CD4-positive, CD25-positive, alpha-beta regulatory T cell (primary cell): Measurements from ENCODE around the gene GALNT7. TPM values are rescaled to one million over a fixed set of nuclear protein-coding genes. Genes with fewer than 3 reads are reported as not detected.

Source experiments
- ATAC-seq, 2 donors: fragments of 150-1000 bp; cut with Tn5 transposase; one replicate each; pipeline ENCODE4 v1.10.0; 2021; ENCODE audit warnings: low read depth in 2 of 2, moderate number of reproducible peaks in 2 of 2, moderate library complexity in 1 of 2
- DNase-seq, 3 donors: peaks; one replicate each; pipeline versions ENCODE4 v3.0.0 to v3.0.0-alpha.2; 2012 to 2022; ENCODE audit warnings: mixed read lengths in 1 of 3
- H3K27ac ChIP-seq: one replicate; pipeline ENCODE4 v1.7.0; 2013; ENCODE audit warnings: mild to moderate bottlenecking, low read length; ENCODE audit not compliant: insufficient read depth, poor library complexity, severe bottlenecking
- H3K27me3 ChIP-seq: one replicate; pipeline ENCODE4 v1.7.0; 2013; ENCODE audit warnings: low read length; ENCODE audit not compliant: control insufficient read depth, insufficient read depth
- H3K36me3 ChIP-seq: one replicate; pipeline ENCODE4 v1.7.0; 2013; ENCODE audit warnings: mild to moderate bottlenecking, low read length, moderate library complexity; ENCODE audit not compliant: control insufficient read depth, insufficient read depth
- H3K4me1 ChIP-seq: 2 replicates; pipeline ENCODE4 v1.7.0; 2013; ENCODE audit warnings: mild to moderate bottlenecking, low read length; ENCODE audit not compliant: insufficient read depth, control insufficient read depth, poor library complexity, severe bottlenecking
- H3K4me3 ChIP-seq: one replicate; pipeline ENCODE4 v1.7.0; 2013; ENCODE audit warnings: low read depth, mild to moderate bottlenecking, low read length, moderate library complexity
- H3K9me3 ChIP-seq, 2 experiments: 1 replicate in 1 of 2; 2 replicates in 1 of 2; pipeline ENCODE4 v1.7.0; 2013; ENCODE audit warnings: low read length in 2 of 2, mild to moderate bottlenecking in 1 of 2, moderate library complexity in 1 of 2; ENCODE audit not compliant: control insufficient read depth in 2 of 2
- H3K27ac Mint-ChIP-seq, 3 donors: one replicate each; pipeline ENCODE4 v1.8.0; 2020 to 2022; ENCODE audit warnings: mild to moderate bottlenecking in 3 of 3, mixed read lengths in 3 of 3, moderate library complexity in 2 of 3
- H3K27me3 Mint-ChIP-seq: one replicate; pipeline ENCODE4 v1.8.0; 2022; ENCODE audit warnings: mild to moderate bottlenecking, mixed read lengths
- H3K36me3 Mint-ChIP-seq: one replicate; pipeline ENCODE4 v1.8.0; 2020; ENCODE audit warnings: mixed read lengths
- H3K4me1 Mint-ChIP-seq, 4 donors: one replicate each; pipeline ENCODE4 v1.8.0; 2020 to 2022; ENCODE audit warnings: mixed read lengths in 4 of 4, mild to moderate bottlenecking in 1 of 4
- H3K4me3 Mint-ChIP-seq, 4 donors: one replicate each; pipeline ENCODE4 v1.8.0; 2020 to 2022; ENCODE audit warnings: mild to moderate bottlenecking in 4 of 4, mixed read lengths in 4 of 4, moderate library complexity in 3 of 4
- H3K9me3 Mint-ChIP-seq, 7 donors: one replicate each; pipeline ENCODE4 v1.8.0; 2020 to 2022; ENCODE audit warnings: mixed read lengths in 7 of 7, mild to moderate bottlenecking in 3 of 7, moderate library complexity in 2 of 7
- polyA plus RNA-seq, 4 donors: library from polyadenylated mRNA; unstranded; fragments of 300-500 nt; fragmentation: Illumina TruSeq; gene quantifications; one replicate each; pipeline ENCODE4 v1.2.3, GENCODE V29; 2021
- total RNA-seq: library from RNA; stranded (reverse); gene quantifications from one replicate; pipeline ENCODE4 v1.2.3, GENCODE V29; 2022

The GALNT7 gene
- total and polyA plus RNA-seq, 5 donors from 2014 or later: 13.0 to 19.5 (median 14.9) TPM

DNA sequence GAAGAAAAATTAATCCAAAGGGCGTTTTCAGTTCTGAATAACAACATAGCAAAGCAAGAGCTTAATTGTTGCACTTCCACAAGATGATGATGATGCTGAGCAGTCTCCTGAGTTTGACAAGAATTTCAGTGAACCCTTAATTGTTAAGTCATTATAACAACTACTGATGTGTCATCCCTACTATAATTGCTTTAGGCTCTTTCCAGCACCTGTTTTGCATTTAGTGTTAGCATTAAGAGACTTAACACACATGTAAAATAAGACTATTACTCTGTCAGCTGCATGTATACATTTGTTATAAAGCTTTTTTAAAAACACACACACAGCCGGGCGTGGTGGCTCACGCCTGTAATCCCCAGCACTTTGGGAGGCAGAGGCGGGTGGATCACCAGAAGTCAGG lies 37.9 kb upstream of the GALNT7 start:
- H3K4me1 ChIP-seq: no peaks in the 10 kb centered on the region
- no peaks in the 10 kb centered on the region for H3K36me3 ChIP-seq
- Mint-ChIP-seq H3K27ac (no peak overlapping the region), H3K4me3 (no peak overlapping the region), H3K4me1 (no peaks in the 10 kb centered on the region), H3K27me3 (peaks cover 4% of the 10 kb centered on the region), H3K9me3 (no peaks in the 10 kb centered on the region), H3K36me3 (no peaks in the 10 kb centered on the region)
- no peaks in the 10 kb centered on the region for H3K27me3 ChIP-seq
- ATAC-seq (no peak), DNase-seq (no peak)
- no peaks in the 10 kb centered on the region for H3K9me3 ChIP-seq
- no peak overlapping the region for H3K4me3 ChIP-seq
- no peak overlapping the region for H3K27ac ChIP-seq

DNA sequence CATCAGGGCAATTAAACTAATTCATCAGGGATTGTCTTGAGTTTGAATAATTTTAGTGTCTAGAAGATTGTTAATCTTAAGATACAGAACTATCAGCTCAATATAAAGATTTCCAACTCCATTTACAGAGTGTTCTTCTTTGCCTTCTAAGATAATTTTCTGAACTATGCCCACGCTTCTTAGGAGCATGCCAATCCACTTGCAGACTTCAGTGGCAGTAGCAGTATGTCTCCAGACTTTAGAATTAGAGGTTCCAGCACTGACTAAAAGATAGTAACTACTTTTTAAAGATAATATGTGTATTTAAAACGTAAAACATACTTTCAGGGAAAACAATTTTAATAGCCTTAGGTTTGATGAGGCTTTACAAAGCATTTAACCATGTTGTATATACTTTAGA lies 34.2 kb upstream of the GALNT7 start:
- H3K4me3 Mint-ChIP-seq: no peak overlapping the region
- H3K4me3 ChIP-seq: no peak overlapping the region
- no peaks in the 10 kb centered on the region for H3K4me1 ChIP-seq
- no peaks in the 10 kb centered on the region for H3K4me1 Mint-ChIP-seq
- H3K27ac Mint-ChIP-seq: no peak overlapping the region
- H3K9me3 ChIP-seq: no peaks in the 10 kb centered on the region
- DNase-seq (no peak), ATAC-seq (no peak)
- no peaks in the 10 kb centered on the region for H3K36me3 Mint-ChIP-seq
- no peaks in the 10 kb centered on the region for H3K27me3 ChIP-seq
- H3K27me3 Mint-ChIP-seq: peaks cover 4% of the 10 kb centered on the region
- H3K27ac ChIP-seq: no peak overlapping the region
- no peaks in the 10 kb centered on the region for H3K36me3 ChIP-seq
- peaks cover 0 to 2% (median 0%) of the 10 kb centered on the region in 7 donors for H3K9me3 Mint-ChIP-seq

DNA sequence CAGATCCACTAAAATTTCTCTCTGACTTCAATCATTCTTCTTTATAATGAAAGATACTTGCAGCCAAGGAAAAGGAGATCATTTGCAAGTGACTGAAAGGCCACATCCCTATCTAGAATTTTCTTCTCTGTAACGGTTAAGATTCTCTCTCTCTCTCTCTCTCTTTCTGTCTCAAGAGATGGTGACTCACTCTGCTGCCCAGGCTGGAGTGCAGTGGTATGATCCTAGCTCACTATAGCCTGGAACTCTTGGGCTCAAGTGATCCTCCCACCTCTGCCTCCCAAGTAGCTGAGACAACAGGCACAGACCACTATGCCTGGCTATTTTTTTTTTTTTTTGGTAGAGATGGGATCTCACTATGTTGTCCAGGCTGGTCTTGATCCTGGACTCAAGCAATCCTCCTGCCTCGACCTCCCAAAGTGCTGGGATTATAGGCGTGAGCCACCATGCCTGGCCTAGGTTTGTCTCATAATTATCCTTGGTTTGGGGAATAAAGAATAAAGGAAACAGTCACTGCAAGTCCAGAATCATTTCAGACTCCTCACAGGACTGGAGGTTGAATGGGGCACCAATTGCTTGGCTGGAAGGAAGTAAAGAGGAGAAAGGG lies 33.3 kb upstream of the GALNT7 start:
- peaks cover 0 to 2% (median 0%) of the 10 kb centered on the region in 7 donors for H3K9me3 Mint-ChIP-seq
- no peak overlapping the region for H3K4me3 ChIP-seq
- peaks cover 4% of the 10 kb centered on the region for H3K27me3 Mint-ChIP-seq
- H3K4me1 ChIP-seq: no peaks in the 10 kb centered on the region
- ATAC-seq (no peak), DNase-seq (no peak)
- H3K27ac Mint-ChIP-seq: no peak overlapping the region
- no peaks in the 10 kb centered on the region for H3K4me1 Mint-ChIP-seq
- no peaks in the 10 kb centered on the region for H3K9me3 ChIP-seq
- H3K27ac ChIP-seq: no peak overlapping the region
- no peaks in the 10 kb centered on the region for H3K27me3 ChIP-seq
- H3K36me3 Mint-ChIP-seq: no peaks in the 10 kb centered on the region
- H3K4me3 Mint-ChIP-seq: no peak overlapping the region
- no peaks in the 10 kb centered on the region for H3K36me3 ChIP-seq

DNA sequence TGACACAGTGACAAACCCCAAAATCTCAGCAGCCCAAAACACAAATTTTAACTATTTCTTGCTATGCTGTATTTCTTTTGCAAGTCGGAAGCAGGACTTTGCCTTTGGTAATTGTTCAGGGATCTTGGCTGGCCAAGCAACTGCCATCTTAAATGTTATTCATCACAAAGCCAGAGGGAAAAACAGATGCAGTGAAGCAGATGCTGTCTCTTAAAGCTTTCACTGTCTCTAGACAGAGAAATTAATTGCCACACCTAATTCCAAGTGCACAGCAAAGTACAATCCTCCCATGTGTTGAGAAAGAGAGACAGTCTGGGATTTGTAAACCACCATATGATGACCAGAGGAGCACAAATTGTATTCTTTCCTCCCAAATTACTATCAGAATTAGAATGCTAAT lies 30.0 kb upstream of the GALNT7 start:
- H3K4me3 Mint-ChIP-seq: no peak overlapping the region
- Histone ChIP-seq H3K4me1 (no peaks in the 10 kb centered on the region), H3K9me3 (no peaks in the 10 kb centered on the region), H3K27ac (no peak overlapping the region), H3K36me3 (no peaks in the 10 kb centered on the region), H3K27me3 (no peaks in the 10 kb centered on the region), H3K4me3 (no peak overlapping the region)
- DNase-seq (no peak), ATAC-seq (no peak)
- H3K36me3 Mint-ChIP-seq: no peaks in the 10 kb centered on the region
- H3K9me3 Mint-ChIP-seq: peaks cover 0 to 2% (median 0%) of the 10 kb centered on the region in 7 donors
- H3K27me3 Mint-ChIP-seq: peaks cover 8% of the 10 kb centered on the region
- H3K27ac Mint-ChIP-seq: no peak overlapping the region
- H3K4me1 Mint-ChIP-seq: no peaks in the 10 kb centered on the region

DNA sequence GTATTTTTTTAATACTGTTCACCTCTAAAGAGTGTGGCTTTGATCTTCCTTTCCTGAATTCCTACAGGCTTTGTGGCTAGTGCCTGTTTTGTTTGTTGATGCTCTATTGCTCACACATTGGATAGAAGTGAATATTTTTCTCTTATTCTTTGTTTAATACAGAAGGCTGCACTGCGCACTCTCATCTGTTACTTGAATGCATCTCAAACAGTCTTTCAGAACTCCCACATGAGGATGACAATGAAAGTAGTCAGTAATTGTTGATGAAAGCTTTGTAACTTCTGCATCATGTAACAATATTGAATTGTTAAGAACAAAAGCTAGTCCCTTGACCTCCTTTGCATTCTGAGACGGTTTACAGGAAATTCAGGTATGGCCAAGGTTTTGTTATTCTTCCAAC lies 29.1 kb upstream of the GALNT7 start:
- Mint-ChIP-seq H3K36me3 (no peaks in the 10 kb centered on the region), H3K4me1 (no peaks in the 10 kb centered on the region), H3K4me3 (no peak overlapping the region), H3K9me3 (peaks cover 0 to 2% (median 0%) of the 10 kb centered on the region in 7 donors), H3K27me3 (peaks cover 9% of the 10 kb centered on the region), H3K27ac (no peak overlapping the region)
- no peaks in the 10 kb centered on the region for H3K9me3 ChIP-seq
- no peak overlapping the region for H3K4me3 ChIP-seq
- no peaks in the 10 kb centered on the region for H3K4me1 ChIP-seq
- ATAC-seq: no peak
- H3K27ac ChIP-seq: no peak overlapping the region
- no peaks in the 10 kb centered on the region for H3K27me3 ChIP-seq
- H3K36me3 ChIP-seq: no peaks in the 10 kb centered on the region
- no peak for DNase-seq

DNA sequence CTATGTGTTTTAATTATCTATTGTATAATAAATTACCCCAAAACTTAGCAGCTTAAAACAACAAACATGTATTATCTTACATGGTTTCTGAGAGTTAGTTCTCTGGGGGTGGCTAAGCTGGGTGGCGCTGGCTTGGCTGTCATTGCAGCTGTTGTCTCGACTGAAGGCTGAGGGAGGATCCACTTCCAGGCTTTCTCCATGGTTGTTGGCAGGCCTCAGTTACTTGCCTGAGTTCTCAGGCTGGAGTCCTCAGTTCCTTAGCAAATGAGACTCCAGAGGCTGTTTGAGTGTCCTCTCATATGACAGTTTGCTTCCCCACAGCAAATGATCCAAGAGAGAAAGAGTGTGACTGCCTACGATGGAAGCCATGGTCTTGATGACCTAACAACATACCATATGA lies 23.5 kb upstream of the GALNT7 start:
- ATAC-seq: no peak
- H3K27ac Mint-ChIP-seq: no peak overlapping the region

DNA sequence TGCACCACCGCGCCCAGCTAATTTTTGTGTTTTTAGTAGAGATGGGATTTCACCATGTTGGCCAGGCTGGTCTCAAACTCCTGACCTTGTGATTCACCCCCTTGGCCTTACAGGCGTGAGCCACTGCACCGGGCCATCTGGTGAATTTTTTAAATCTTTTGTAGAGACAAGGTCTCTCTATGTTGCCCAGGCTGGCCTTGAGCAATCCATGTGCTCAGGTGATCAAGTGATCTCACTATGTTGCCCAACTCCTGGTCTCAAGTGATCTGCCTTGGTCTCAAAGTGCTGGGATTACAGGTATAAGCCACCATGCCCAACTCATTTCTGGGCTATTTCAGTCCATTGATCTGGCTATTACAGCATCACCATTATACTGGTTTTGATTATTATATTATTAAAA lies 22.2 kb upstream of the GALNT7 start:
- H3K27me3 ChIP-seq: no peaks in the 10 kb centered on the region
- ATAC-seq (no peak), DNase-seq (no peak)
- H3K27ac ChIP-seq: no peak overlapping the region
- H3K4me3 ChIP-seq: no peak overlapping the region
- no peaks in the 10 kb centered on the region for H3K9me3 ChIP-seq
- Mint-ChIP-seq H3K4me3 (no peak overlapping the region), H3K9me3 (no peaks in the 10 kb centered on the region), H3K27me3 (peaks cover 9% of the 10 kb centered on the region), H3K27ac (no peak overlapping the region), H3K4me1 (no peaks in the 10 kb centered on the region), H3K36me3 (peaks cover 3% of the 10 kb centered on the region)
- no peaks in the 10 kb centered on the region for H3K4me1 ChIP-seq
- no peaks in the 10 kb centered on the region for H3K36me3 ChIP-seq

More for the DNA sequence above, 23.5 kb upstream of the GALNT7 start:
- no peaks in the 10 kb centered on the region for H3K4me1 ChIP-seq
- H3K9me3 ChIP-seq: no peaks in the 10 kb centered on the region
- H3K36me3 ChIP-seq: no peaks in the 10 kb centered on the region
- H3K9me3 Mint-ChIP-seq: no peaks in the 10 kb centered on the region
- no peak overlapping the region for H3K4me3 ChIP-seq
- H3K27me3 Mint-ChIP-seq: peaks cover 9% of the 10 kb centered on the region
- no peaks in the 10 kb centered on the region for H3K27me3 ChIP-seq
- H3K36me3 Mint-ChIP-seq: peaks cover 3% of the 10 kb centered on the region
- no peaks in the 10 kb centered on the region for H3K4me1 Mint-ChIP-seq
- H3K4me3 Mint-ChIP-seq: no peak overlapping the region
- H3K27ac ChIP-seq: no peak overlapping the region
- no peak for DNase-seq

DNA sequence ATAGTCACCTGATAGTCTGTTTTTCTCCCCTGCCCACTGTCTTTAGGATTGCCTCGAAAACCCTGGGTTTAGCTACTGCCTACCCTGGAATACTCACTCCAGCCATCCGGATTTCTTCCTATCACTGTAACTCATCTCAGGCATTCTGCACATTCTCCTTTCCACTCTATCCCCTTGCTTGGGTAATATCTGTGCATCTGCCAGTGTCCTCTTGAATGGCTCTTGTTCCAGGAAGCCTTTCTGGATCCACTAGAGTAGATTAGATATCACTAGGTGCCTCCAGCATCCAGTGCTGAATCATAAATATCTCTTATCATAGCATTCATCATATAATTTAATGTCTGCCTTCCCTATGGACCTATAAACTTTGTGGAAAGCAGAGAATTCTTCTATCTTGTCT lies 17.1 kb upstream of the GALNT7 start:
- Histone ChIP-seq H3K4me3 (no peak overlapping the region), H3K4me1 (no peaks in the 10 kb centered on the region), H3K27ac (no peak overlapping the region), H3K9me3 (no peaks in the 10 kb centered on the region), H3K27me3 (no peaks in the 10 kb centered on the region), H3K36me3 (no peaks in the 10 kb centered on the region)
- peaks cover 0 to 2% (median 0%) of the 10 kb centered on the region in 4 donors for H3K4me1 Mint-ChIP-seq
- H3K27ac Mint-ChIP-seq: peak overlapping the region in 1 of 3 donors; percentile 9
- ATAC-seq: no peak
- H3K4me3 Mint-ChIP-seq: no peak overlapping the region
- no peak for DNase-seq
- no peaks in the 10 kb centered on the region for H3K36me3 Mint-ChIP-seq
- H3K9me3 Mint-ChIP-seq: no peaks in the 10 kb centered on the region
- no peaks in the 10 kb centered on the region for H3K27me3 Mint-ChIP-seq
